Karpas-422 (cell line): ENCODE results near the gene BTBD2. TPM values are rescaled to one million over a fixed set of nuclear protein-coding genes. Genes with fewer than 3 reads are reported as not detected.

ENCODE experiments used
- DNase-seq: peaks from one replicate; pipeline ENCODE4 v3.0.0-alpha.2; 2015
- H2AFZ ChIP-seq: fragments of 200-600 bp; sonication (generic); 2 replicates; pipeline ENCODE4 v1.6.1; 2014; ENCODE audit warnings: antibody characterized with exemption, low read length, mixed read lengths
- H3K27ac ChIP-seq: fragments of 200-600 bp; sonication (generic); 2 replicates; pipeline ENCODE4 v1.5.1; 2014; ENCODE audit warnings: mild to moderate bottlenecking, low read length, moderate library complexity
- H3K27me3 ChIP-seq: fragments of 200-600 bp; sonication (generic); 2 replicates; pipeline ENCODE4 v1.6.1; 2014; ENCODE audit warnings: low read length, mixed read lengths
- H3K36me3 ChIP-seq: fragments of 200-600 bp; sonication (generic); 2 replicates; pipeline ENCODE4 v1.6.1; 2014; ENCODE audit warnings: low read length, mixed read lengths; ENCODE audit not compliant: insufficient read depth
- H3K4me1 ChIP-seq: fragments of 200-600 bp; sonication (generic); 2 replicates; pipeline ENCODE4 v1.6.1; 2014; ENCODE audit warnings: mild to moderate bottlenecking, low read length, mixed read lengths
- H3K4me2 ChIP-seq: fragments of 200-600 bp; sonication (generic); 2 replicates; pipeline ENCODE4 v1.6.1; 2014; ENCODE audit warnings: low read length, low read depth, mild to moderate bottlenecking; ENCODE audit not compliant: poor library complexity, severe bottlenecking
- H3K4me3 ChIP-seq: fragments of 200-600 bp; sonication (generic); 2 replicates; pipeline ENCODE4 v1.5.1; 2014; ENCODE audit warnings: mild to moderate bottlenecking, antibody characterized with exemption, low read length, mixed read lengths
- H3K79me2 ChIP-seq: fragments of 200-600 bp; sonication (generic); 2 replicates; pipeline ENCODE4 v1.6.1; 2014; ENCODE audit warnings: mild to moderate bottlenecking, low read length, mixed read lengths
- H3K9ac ChIP-seq: fragments of 200-600 bp; sonication (generic); 2 replicates; pipeline ENCODE4 v1.6.0; 2014; ENCODE audit warnings: low read length
- H3K9me2 ChIP-seq: fragments of 200-600 bp; sonication (generic), shearing (Covaris generic); replicated peaks from 2 replicates; pipeline ENCODE4 v1.6.0; 2014; ENCODE audit warnings: mild to moderate bottlenecking, low read length, moderate library complexity; ENCODE audit not compliant: insufficient read depth
- H3K9me3 ChIP-seq: fragments of 300-700, 200-600 bp; sonication (generic); 2 replicates; pipeline ENCODE4 v1.6.1; 2014; ENCODE audit warnings: low read length, mixed read lengths
- H4K20me1 ChIP-seq: fragments of 200-600 bp; sonication (generic); 2 replicates; pipeline ENCODE4 v1.6.1; 2014; ENCODE audit warnings: mild to moderate bottlenecking, antibody characterized with exemption, low read length, low read depth; ENCODE audit not compliant: insufficient read depth
- total RNA-seq: library from RNA; depleted of rRNA; stranded (reverse); fragments of >200 nt; shearing (Covaris generic); gene quantifications from 2 replicates; pipeline ENCODE4 v1.2.3, GENCODE V29; 2014; ENCODE audit warnings: low replicate concordance

Gene BTBD2
- total RNA-seq, 1 experiment from 2014 or later = 66.8 TPM

DNA sequence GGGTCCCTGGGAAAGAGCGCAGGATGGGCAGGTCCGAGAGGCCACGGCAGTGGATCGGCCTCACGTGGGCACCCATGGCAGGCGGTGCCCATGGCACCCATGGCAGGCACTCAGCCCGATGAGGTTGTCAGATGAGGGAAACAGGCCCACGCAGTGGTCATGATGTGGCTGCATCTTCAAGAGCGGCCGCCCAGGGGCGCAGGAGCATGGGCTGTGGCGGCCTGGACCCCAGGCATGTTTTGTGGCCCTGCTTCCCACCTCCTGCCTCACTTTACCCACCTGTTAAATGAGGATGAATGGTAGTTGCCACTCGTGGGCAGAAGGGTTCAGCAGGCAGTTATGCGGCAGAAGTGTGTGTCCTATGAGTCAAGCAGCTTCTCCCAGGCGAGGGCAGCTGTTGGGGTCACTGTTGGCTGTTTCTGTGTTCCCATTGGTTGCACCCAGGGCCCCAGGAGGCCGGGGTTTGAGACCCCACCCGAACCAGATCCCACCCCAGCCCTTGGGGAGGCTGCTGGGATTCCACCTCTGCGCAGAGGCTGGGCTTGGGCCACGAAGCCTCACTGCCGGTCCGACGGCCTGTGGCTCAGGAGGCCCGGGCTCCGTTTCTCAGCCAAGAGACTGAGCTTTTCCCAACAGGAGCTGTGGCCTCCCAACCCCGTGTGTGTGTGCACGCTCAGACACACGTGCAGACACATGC, 44.6 kb downstream of the BTBD2 start:
- Histone ChIP-seq H3K27me3 (no peaks in the 10 kb centered on the region), H3K36me3 (no peaks in the 10 kb centered on the region), H3K4me2 (no peak overlapping the region), H3K27ac (no peak overlapping the region), H3K9me3 (no peaks in the 10 kb centered on the region), H2AFZ (no peak overlapping the region), H3K4me1 (no peaks in the 10 kb centered on the region), H4K20me1 (no peaks in the 10 kb centered on the region), H3K4me3 (no peak overlapping the region), H3K9ac (no peak overlapping the region), H3K9me2 (no peaks in the 10 kb centered on the region), H3K79me2 (peaks cover 32% of the 10 kb centered on the region)
- DNase-seq = no peak

DNA sequence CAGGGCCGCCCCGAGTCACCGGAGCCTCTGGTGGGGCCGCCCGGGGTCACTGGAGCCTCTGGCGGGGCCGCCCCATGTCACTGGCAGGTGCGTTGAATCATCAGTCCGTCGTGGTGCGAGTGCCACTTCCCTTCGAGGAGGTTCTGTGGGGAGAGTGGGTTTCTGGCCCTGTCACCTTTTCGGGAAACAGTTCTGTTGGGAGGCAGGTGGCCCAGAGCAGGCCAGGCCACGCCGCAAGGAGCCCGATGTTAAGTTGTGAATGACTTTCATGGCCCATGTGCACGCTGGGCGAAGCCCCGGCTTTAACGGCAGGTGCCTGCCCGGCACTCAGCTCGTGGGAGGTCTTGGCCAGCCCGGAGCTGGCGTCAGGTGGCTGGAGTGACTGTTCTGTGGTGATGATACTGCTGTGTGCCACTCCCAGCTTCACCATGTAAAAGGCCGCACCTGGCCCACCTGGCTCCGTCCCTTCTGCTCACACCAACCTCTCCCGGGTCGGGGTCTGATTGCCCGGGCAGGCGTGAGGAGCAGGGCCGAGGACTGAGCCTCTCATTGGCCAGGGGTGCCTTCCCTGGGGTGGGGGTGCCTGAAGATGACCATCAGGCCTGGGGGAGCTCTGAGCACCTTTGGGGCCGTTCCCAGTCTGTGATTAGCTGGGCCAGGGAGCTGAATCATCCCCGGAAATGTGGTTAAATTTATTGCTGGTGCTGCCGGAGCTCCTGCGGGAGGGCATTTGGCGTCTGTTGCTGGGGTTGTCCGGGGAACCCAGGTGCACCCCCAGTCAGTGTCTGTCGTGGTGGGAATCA, 45.3 kb downstream of the BTBD2 start:
- no peak overlapping the region for H3K4me3 ChIP-seq
- peaks cover 32% of the 10 kb centered on the region for H3K79me2 ChIP-seq
- no peaks in the 10 kb centered on the region for H3K4me1 ChIP-seq
- H3K4me2 ChIP-seq = no peak overlapping the region
- no peak overlapping the region for H2AFZ ChIP-seq
- H3K27me3 ChIP-seq = no peaks in the 10 kb centered on the region
- H3K27ac ChIP-seq = no peak overlapping the region
- H3K9me3 ChIP-seq = no peaks in the 10 kb centered on the region
- no peak for DNase-seq
- no peaks in the 10 kb centered on the region for H3K36me3 ChIP-seq
- no peak overlapping the region for H3K9ac ChIP-seq
- no peaks in the 10 kb centered on the region for H3K9me2 ChIP-seq
- no peaks in the 10 kb centered on the region for H4K20me1 ChIP-seq

DNA sequence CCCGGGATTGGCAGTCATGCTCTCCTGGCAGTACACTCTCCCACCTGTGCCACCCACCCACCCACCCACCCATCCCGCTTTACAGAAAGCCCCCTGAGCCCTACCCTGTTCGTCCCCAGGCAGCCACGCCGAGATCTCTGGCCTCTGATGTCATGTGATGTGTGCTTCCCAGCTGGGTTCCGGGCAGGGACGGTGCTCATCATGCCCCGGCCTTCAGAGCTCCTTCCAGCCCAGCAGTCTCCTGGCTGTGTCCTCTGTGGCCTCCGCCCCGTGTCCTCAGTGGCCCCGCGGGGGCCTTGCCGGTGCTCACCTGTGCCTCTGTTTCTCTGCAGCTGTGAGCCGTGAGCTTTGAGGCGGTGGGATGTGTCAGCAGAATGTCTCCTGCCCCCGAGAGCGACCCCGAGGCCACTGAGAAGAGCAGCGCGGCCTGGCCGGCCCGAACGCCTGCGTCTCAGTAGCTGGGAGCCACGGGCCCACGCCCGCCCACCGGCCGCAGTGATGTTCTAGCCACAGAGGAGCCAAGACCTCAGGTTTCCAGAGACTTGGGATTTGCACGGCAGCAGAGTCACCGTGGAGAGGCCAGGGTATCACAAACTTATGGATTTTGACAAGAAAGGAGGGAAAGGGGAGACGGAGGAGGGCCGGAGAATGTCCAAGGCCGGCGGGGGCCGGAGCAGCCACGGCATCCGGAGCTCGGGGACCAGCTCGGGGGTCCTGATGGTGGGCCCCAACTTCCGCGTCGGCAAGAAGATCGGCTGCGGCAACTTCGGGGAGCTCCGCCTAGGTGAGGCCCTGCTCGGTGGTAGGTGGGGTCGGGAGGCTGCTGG, 46.1 kb downstream of the BTBD2 start:
- Histone ChIP-seq H3K4me1 (no peaks in the 10 kb centered on the region), H3K4me2 (no peak overlapping the region), H3K9me2 (no peaks in the 10 kb centered on the region), H3K36me3 (no peaks in the 10 kb centered on the region), H3K9me3 (no peaks in the 10 kb centered on the region), H4K20me1 (no peaks in the 10 kb centered on the region), H3K4me3 (no peak overlapping the region), H3K9ac (no peak overlapping the region), H3K27ac (no peak overlapping the region), H2AFZ (no peak overlapping the region), H3K79me2 (peaks cover 29% of the 10 kb centered on the region), H3K27me3 (no peaks in the 10 kb centered on the region)
- no peak for DNase-seq

DNA sequence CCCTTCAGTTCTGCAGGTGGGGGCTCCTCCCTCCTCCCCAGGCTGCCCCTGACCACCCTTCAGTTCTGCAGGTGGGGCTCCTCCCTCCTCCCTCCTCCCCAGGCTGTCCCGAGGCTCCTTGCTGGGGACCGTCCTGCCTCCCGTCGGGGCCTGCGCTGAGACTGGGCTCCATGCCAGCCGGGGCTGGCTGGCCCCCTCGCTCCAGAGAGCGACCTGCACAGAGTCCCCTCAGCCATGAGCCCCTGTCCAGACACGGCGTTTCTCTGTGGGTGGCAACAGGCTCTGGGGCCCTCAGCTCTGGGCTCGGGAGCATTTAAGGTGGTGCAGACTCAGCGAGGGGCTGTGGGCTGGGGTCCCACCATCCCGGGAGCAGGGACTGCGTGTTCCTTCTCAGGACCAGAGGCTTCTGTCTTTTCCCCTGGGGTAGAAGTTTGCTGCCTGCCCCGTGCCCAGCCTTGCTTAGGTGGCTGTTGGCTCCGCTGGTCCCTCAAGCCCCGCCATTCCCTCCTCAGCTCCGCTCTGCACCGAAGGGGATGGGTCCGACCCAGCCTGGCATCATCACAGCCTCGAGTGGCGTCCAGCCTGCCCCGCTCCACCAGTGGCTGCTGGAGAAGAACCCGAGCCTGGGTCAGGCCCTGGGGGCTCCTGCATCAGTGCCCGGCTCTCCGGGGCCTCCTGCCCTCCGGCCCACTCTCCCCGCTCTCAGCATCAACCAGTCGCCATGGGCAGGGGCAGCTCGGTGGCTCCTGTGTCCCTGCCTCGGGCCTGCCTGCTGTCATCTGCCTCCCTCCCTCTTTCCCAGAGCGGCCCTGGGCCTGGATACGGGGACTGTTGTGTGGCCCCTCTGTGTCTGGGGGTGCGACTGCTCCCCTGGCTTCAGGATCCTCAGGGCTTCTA, 47.0 kb downstream of the BTBD2 start:
- Histone ChIP-seq H2AFZ (no peak overlapping the region), H3K9me3 (no peaks in the 10 kb centered on the region), H3K27me3 (no peaks in the 10 kb centered on the region), H3K27ac (no peak overlapping the region), H3K9me2 (no peaks in the 10 kb centered on the region), H3K4me2 (no peak overlapping the region), H3K79me2 (peaks cover 25% of the 10 kb centered on the region; the same call in 1 of the 2 replicates), H3K9ac (no peak overlapping the region), H3K4me3 (no peak overlapping the region), H3K4me1 (no peaks in the 10 kb centered on the region), H3K36me3 (no peaks in the 10 kb centered on the region), H4K20me1 (no peaks in the 10 kb centered on the region)
- no peak for DNase-seq

DNA sequence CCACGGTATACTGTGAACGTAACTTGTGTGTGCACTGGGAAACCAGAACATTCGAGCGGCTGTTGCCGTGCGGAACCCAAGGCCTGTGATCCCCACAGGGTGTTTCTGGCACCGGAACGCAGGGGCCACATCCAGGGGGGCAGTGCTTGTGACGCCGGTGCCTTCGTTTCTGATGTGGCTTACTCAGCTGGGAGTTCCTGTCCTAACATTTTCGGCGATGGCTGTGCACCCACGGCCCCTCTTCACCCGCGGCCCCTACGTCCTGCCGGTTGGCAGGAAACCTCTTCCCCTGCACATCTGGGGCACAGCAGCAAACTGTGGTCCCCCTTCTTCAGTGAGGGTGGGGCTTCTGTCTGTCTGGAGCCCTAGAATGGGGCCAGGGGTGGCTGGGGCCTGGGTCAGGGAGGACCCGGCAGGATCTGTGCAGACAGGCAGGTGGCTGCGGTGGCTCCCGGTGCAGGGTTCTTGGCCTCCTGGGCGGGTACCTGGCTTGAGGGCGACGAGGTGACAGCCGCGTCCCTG, 48.4 kb downstream of the BTBD2 start:
- no peaks in the 10 kb centered on the region for H3K36me3 ChIP-seq
- H3K9me2 ChIP-seq = no peaks in the 10 kb centered on the region
- no peak for DNase-seq
- no peak overlapping the region for H3K4me2 ChIP-seq
- no peak overlapping the region for H2AFZ ChIP-seq
- no peak overlapping the region for H3K9ac ChIP-seq
- no peaks in the 10 kb centered on the region for H4K20me1 ChIP-seq
- H3K9me3 ChIP-seq = no peaks in the 10 kb centered on the region
- no peak overlapping the region for H3K4me3 ChIP-seq
- no peak overlapping the region for H3K27ac ChIP-seq
- H3K27me3 ChIP-seq = no peaks in the 10 kb centered on the region
- H3K79me2 ChIP-seq = peaks cover 19% of the 10 kb centered on the region; the same call in 1 of the 2 replicates
- H3K4me1 ChIP-seq = no peaks in the 10 kb centered on the region

DNA sequence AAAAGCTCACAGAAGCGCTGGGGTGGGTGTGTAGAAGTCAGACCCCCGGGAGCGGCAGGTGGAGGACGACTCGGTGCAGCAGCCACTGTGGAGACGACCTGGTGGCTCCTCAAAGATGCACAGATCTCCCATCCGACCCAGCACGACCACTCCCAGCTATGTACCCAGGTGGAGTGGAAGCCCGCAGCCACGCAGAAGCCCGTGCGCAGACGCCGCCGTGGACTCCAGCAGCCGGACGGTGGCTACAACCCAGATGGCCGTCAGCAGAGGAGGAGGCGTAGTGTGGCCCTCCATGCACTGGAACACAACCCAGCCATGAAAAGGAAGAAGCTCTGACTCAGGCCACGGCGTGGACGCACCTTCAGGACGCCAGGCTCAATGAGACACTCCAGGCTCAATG, 52.8 kb downstream of the BTBD2 start:
- Histone ChIP-seq H4K20me1 (no peaks in the 10 kb centered on the region), H3K9ac (no peak overlapping the region), H3K4me1 (no peaks in the 10 kb centered on the region), H3K9me2 (no peaks in the 10 kb centered on the region), H3K4me2 (no peak overlapping the region), H3K9me3 (no peaks in the 10 kb centered on the region), H3K79me2 (peaks cover 26% of the 10 kb centered on the region), H3K36me3 (no peaks in the 10 kb centered on the region), H3K4me3 (no peak overlapping the region), H2AFZ (no peak overlapping the region), H3K27me3 (no peaks in the 10 kb centered on the region), H3K27ac (no peak overlapping the region)
- DNase-seq = no peak

DNA sequence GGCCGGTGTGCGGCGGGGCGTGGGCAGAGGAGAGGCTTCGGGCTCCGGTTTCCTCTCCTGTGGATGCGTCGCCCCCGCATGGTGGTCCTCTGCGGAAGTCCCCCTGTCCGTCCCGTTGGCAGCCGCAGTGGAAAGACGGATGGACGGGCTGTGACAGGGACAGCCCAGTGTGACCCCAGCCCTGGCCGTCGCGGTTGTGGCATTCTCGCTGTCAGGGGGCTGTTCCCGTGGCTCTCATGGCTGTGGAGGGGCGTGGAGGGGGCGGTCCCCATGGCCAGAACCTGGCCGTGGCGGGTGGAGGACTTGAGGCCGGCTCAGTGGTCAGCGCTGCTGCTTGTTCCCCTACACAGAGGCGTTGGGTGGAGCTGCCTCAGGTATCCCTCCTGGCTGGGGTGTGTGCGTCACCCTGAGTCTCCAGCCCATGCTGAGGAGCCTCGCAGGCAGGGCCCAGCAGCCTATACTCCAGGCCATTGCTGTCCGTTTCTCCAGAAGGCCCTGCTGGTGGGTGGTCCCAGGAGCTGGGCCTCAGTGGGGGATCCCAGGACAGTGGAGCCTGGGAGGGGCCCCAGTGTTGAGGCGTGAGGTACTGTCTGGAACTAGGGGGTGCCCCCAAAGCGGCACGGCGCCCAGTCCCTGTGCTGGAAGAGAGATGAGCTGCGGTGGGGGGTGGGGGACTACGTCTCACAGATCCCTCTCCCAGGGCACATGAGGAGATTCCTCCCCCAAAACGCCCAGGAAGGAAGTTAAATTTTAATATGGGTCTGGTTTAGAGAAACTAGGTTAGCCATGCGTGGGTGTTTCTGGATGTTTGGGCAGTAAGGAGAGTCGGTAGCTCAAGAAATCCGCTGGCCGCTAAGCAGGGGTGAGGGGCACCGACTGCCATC, 54.3 kb downstream of the BTBD2 start:
- no peaks in the 10 kb centered on the region for H3K4me1 ChIP-seq
- H3K4me3 ChIP-seq = no peak overlapping the region
- H3K36me3 ChIP-seq = no peaks in the 10 kb centered on the region
- no peak for DNase-seq
- H3K9me2 ChIP-seq = no peaks in the 10 kb centered on the region
- no peak overlapping the region for H3K27ac ChIP-seq
- no peaks in the 10 kb centered on the region for H3K27me3 ChIP-seq
- H3K79me2 ChIP-seq = peaks cover 34% of the 10 kb centered on the region
- H3K9ac ChIP-seq = no peak overlapping the region
- no peaks in the 10 kb centered on the region for H3K9me3 ChIP-seq
- H3K4me2 ChIP-seq = no peak overlapping the region
- H4K20me1 ChIP-seq = no peaks in the 10 kb centered on the region
- H2AFZ ChIP-seq = no peak overlapping the region
